NB4 (cell line): ENCODE measurements around the gene RSPO3.

ENCODE experiments used
- DNase-seq: peaks from one replicate; pipeline ENCODE4 v3.0.0; 2010; ENCODE audit warnings: low read depth
- H3K4me3 ChIP-seq: one replicate; pipeline ENCODE4 v1.5.1; 2011; ENCODE audit warnings: mild to moderate bottlenecking, low read depth, low read length, moderate library complexity
- MAX ChIP-seq: IDR thresholded peaks from 2 replicates; pipeline ENCODE4 v1.6.1; 2011; ENCODE audit warnings: low read depth, low read length
- MYC ChIP-seq: IDR thresholded peaks from 2 replicates; pipeline ENCODE4 v1.6.1; 2011; ENCODE audit warnings: low read depth, low read length
- POLR2A ChIP-seq: IDR thresholded peaks from 2 replicates; pipeline ENCODE4 v1.6.1; 2011; ENCODE audit warnings: mild to moderate bottlenecking; ENCODE audit not compliant: insufficient read length; ENCODE audit errors: extremely low read depth
- TF ChIP-seq, protein P1 (sequence below): IDR thresholded peaks from one replicate; pipeline ENCODE4 v1.5.1; 2012; ENCODE audit warnings: low read depth, low read length

RSPO3 gene

DNA sequence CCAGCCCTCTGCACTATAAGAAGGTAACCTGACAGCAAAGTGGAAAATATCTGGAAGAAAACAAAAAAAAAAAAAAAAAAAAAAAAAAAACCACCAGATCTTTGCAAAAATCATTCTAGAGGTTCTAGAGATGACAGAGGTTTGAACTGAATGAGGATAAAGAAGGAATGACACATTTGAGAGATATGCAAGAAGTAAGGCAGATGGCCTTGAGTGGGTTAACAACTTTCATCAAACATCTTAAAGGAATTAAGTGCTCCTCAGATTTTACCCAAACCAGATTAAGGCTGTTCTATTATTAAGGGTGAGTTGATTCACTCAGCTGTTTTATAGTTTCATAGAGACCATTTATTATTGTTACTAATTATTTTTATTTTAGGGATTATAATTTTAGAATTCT, 62.0 kb downstream of the RSPO3 start:
- no peak overlapping the region for H3K4me3 ChIP-seq
- TF ChIP-seq MAX (no peak), MYC (no peak), POLR2A (no peak)
- TF ChIP-seq, protein P1, sequence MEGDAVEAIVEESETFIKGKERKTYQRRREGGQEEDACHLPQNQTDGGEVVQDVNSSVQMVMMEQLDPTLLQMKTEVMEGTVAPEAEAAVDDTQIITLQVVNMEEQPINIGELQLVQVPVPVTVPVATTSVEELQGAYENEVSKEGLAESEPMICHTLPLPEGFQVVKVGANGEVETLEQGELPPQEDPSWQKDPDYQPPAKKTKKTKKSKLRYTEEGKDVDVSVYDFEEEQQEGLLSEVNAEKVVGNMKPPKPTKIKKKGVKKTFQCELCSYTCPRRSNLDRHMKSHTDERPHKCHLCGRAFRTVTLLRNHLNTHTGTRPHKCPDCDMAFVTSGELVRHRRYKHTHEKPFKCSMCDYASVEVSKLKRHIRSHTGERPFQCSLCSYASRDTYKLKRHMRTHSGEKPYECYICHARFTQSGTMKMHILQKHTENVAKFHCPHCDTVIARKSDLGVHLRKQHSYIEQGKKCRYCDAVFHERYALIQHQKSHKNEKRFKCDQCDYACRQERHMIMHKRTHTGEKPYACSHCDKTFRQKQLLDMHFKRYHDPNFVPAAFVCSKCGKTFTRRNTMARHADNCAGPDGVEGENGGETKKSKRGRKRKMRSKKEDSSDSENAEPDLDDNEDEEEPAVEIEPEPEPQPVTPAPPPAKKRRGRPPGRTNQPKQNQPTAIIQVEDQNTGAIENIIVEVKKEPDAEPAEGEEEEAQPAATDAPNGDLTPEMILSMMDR: no peak
- no peak for DNase-seq

DNA sequence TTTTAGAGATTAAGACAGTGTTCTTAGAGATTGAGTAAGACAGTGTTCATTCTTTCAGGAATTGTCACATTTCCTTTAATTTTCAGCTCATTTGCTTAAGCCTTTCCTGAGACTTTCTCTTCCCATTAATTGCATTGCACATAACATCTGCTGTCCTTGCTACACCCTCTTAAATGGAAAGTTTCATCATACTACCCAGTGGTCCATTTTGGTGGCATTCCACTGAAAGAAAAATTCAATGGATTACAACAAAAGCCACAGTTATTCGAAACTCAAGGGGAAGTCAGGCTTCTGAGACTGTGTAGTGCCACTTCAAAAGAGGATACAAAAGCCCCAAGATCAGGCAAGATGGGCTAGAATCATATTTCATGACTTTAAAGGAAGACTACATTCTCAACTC, 64.0 kb downstream of the RSPO3 start:
- no peak for DNase-seq
- H3K4me3 ChIP-seq: no peak overlapping the region
- TF ChIP-seq POLR2A (no peak), MYC (no peak)
- TF ChIP-seq, protein P1: no peak

DNA sequence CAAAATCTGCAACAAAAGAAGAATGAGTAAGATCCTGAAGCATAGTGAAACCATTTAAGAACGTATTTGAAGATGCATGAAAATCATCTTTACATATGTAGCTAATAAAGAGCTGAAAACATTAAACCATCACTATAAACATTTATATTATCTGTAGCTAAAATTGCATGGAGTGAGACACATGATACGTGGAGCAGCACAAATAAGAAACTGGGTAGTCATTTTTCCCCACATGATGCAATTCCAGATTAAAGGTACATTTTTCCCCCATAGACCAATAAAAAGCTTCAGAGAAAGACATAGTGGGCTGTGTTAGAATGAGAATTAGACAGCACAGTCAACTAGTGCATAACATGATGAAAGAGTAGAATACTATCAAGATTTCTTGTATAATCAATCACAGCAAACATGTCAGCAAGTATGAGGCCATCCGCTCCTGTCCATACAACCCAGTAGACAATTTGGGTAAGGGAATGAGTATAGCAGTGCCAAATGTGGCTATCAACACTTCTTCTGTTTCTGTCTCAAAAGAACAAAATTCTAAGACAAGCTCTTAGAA, 67.0 kb downstream of the RSPO3 start:
- DNase-seq: no peak
- TF ChIP-seq, protein P1: no peak
- H3K4me3 ChIP-seq: no peak overlapping the region

- no peak overlapping the region for H3K4me3 ChIP-seq
- peak; percentile 78 for DNase-seq
- TF ChIP-seq POLR2A: no peak
- TF ChIP-seq, protein P1: peak; percentile 92
- no peak for TF ChIP-seq MYC
These were observed 68.4 kb downstream of the RSPO3 start for GRCh38 chr6:127186889-127187288.

GRCh38 chr6:127188744-127189143, 70.3 kb downstream of the RSPO3 start:
- H3K4me3 ChIP-seq: no peak overlapping the region
- TF ChIP-seq, protein P1: no peak
- TF ChIP-seq MYC: peak; percentile 30; the same call in 1 of the 2 replicates
- DNase-seq: peak; percentile 54

DNA sequence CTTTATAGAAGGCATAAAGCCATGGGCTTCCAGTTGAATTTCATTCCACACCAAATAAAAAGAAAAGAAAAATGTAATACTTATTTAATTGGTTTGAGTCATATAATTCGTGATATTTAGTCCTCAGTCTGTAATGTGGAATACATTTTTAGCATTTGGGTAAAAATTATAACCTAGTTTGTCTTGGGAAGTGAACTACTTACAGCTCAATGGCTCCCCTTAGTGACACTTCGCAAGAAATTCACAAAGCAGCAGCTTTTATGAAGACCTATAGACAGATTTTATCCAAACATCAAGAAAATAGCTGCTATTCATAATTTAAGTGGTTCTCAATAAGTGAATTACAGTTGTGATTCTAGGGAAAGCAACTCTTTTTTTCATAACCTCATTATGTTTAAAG, 72.1 kb downstream of the RSPO3 start:
- H3K4me3 ChIP-seq: no peak overlapping the region
- no peak for TF ChIP-seq MYC
- no peak for TF ChIP-seq POLR2A
- no peak for TF ChIP-seq MAX
- TF ChIP-seq, protein P1: peak; percentile 50
- DNase-seq: peak; percentile 67
